ENCODE results near the gene AHDC1. TPM values are rescaled to one million over a fixed set of nuclear protein-coding genes. Genes with fewer than 3 reads are reported as not detected.

The AHDC1 gene
- total and polyA plus RNA-seq, 7 donors = 1.8 to 34.1 (median 12.1) TPM

DNA sequence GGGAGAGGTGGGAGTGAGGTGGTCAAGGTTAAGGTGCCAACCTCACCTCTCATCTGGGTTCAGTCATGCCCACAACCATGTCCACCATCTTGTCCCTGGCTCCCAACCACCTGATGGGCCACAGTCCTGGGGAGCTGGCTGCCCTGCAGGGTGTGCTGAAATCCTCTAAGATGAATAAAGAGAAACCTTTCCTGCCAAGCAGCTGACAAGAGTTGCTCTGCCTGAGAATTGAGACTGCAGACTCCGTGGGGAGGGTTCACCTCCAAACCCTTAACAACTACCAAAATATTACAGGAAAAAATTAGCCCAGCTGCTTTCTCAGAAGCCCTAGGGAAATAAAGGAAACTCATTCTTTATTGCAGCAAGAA, 46.2 kb upstream of the AHDC1 start:
- WGBS, 2 donors = 71 to 79% methylated on average over 1 of the region's 1 CpG
- Histone ChIP-seq H3K36me3 (no peaks in the 10 kb centered on the region), H3K27ac (peak overlapping the region in 3 of 4 donors; percentile 12 to 50 (median 50)), H3K4me1 (peaks cover 0 to 24% (median 19%) of the 10 kb centered on the region in 4 donors), H3K9me3 (no peaks in the 10 kb centered on the region), H3K27me3 (no peaks in the 10 kb centered on the region), H3K4me3 (no peak overlapping the region)
- intact Hi-C loops (cut with DNase I) = no loop called here
- TF ChIP-seq POLR2A (IDR thresholded peaks at IDR 0.05) = no peak
- TF ChIP-seq EP300 (IDR thresholded peaks at IDR 0.05) = no peak
- TF ChIP-seq, protein P1, sequence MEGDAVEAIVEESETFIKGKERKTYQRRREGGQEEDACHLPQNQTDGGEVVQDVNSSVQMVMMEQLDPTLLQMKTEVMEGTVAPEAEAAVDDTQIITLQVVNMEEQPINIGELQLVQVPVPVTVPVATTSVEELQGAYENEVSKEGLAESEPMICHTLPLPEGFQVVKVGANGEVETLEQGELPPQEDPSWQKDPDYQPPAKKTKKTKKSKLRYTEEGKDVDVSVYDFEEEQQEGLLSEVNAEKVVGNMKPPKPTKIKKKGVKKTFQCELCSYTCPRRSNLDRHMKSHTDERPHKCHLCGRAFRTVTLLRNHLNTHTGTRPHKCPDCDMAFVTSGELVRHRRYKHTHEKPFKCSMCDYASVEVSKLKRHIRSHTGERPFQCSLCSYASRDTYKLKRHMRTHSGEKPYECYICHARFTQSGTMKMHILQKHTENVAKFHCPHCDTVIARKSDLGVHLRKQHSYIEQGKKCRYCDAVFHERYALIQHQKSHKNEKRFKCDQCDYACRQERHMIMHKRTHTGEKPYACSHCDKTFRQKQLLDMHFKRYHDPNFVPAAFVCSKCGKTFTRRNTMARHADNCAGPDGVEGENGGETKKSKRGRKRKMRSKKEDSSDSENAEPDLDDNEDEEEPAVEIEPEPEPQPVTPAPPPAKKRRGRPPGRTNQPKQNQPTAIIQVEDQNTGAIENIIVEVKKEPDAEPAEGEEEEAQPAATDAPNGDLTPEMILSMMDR (IDR thresholded peaks at IDR 0.05) = no peak
- TF ChIP-seq POLR2AphosphoS5 (IDR thresholded peaks at IDR 0.05) = no peak
- DNase-seq = no peak

DNA sequence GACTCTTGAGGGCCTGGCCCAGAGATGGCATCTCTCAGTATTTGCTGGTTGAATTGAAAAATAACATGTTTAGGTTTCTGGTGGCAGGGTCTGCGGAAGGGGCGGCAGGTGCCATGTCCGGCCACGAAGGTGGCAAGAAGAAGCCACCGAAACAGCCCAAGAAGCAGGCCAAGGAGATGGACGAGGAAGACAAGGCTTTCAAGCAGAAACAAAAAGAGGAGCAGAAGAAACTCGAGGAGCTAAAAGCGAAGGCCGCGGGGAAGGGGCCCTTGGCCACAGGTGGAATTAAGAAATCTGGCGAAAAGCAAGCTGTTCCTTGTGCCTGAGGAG, 45.3 kb upstream of the AHDC1 start:
- no peak overlapping the region for H3K4me3 ChIP-seq
- no peak for DNase-seq
- TF ChIP-seq EP300 (IDR thresholded peaks at IDR 0.05) = no peak
- no peak for TF ChIP-seq POLR2AphosphoS5 (IDR thresholded peaks at IDR 0.05)
- no peak for TF ChIP-seq POLR2A (IDR thresholded peaks at IDR 0.05)
- TF ChIP-seq, protein P1 (IDR thresholded peaks at IDR 0.05) = no peak
- WGBS, 2 donors = 90 to 96% methylated on average over 11 of the region's 11 CpGs
- peaks cover 0 to 22% (median 19%) of the 10 kb centered on the region in 4 donors for H3K4me1 ChIP-seq
- no peaks in the 10 kb centered on the region for H3K9me3 ChIP-seq
- no peak overlapping the region for H3K27ac ChIP-seq
- no peaks in the 10 kb centered on the region for H3K36me3 ChIP-seq
- intact Hi-C loops (cut with DNase I) = no loop called here
- H3K27me3 ChIP-seq = no peaks in the 10 kb centered on the region

DNA sequence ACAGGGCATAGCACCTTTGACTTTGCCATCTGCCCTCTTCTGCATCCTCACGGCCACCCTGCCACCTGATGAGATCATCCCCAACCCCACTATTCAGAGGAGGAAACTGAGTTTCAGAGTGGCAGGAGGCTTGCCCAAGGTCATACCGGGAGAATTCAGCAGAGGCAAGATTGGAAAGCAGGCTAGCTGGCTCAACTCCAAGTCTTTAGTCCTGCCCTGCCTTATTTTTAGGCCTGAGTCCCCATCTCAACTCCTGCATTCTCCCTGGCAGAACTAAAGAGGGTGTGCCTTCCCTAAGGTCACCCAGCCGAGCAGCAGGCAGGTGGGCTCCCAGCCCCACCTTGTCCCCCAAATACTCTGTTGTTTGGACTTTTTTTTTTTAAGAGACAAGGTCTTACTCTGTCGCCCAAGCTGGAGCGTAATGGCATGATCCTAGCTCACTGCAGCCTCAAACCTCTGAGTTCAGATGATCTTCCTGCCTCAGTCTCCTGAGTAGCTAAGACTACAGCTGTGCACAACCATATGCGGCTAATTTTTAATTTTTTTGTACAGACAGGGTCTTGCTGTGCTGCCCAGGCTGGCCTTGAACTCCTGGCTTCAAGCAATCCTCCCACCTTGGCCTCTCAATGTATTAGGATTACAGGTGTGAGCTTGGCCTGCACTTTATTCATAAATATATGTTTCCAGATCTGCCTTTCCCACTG, 44.8 kb upstream of the AHDC1 start:
- Histone ChIP-seq H3K4me3 (no peak overlapping the region), H3K27me3 (no peaks in the 10 kb centered on the region), H3K9me3 (no peaks in the 10 kb centered on the region), H3K27ac (no peak overlapping the region), H3K36me3 (no peaks in the 10 kb centered on the region), H3K4me1 (peaks cover 0 to 22% (median 19%) of the 10 kb centered on the region in 4 donors)
- WGBS, 2 donors = 71 to 81% methylated on average over 6 of the region's 6 CpGs
- no peak for DNase-seq
- TF ChIP-seq POLR2AphosphoS5 (IDR thresholded peaks at IDR 0.05) = no peak
- TF ChIP-seq EP300 (IDR thresholded peaks at IDR 0.05) = no peak
- TF ChIP-seq POLR2A (IDR thresholded peaks at IDR 0.05) = no peak
- TF ChIP-seq, protein P1 (IDR thresholded peaks at IDR 0.05) = no peak
- intact Hi-C loops (cut with DNase I) = no loop called here

DNA sequence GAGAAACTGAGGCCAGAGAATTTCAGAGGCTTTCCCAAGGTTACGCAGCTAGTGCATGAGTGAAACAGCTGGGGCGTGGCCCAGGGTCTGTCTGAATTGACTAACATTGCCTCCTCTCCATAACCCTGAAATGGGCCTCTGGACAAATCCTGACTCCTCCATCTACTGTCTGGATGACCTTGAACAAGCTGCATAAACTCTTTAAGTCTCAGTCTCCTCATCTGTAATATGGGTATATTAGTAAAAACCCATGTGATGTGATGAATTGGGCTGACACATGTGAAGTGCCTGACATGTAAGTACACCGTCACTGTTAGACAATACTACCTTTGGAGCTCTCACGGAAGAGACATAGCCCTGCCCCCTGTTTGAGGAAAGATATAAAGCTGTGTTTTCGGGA, 43.4 kb upstream of the AHDC1 start:
- DNase-seq = no peak
- Histone ChIP-seq H3K9me3 (no peaks in the 10 kb centered on the region), H3K27me3 (no peaks in the 10 kb centered on the region), H3K27ac (no peak overlapping the region), H3K36me3 (no peaks in the 10 kb centered on the region), H3K4me1 (peaks cover 0 to 22% (median 19%) of the 10 kb centered on the region in 4 donors), H3K4me3 (no peak overlapping the region)
- TF ChIP-seq, protein P1 (IDR thresholded peaks at IDR 0.05) = no peak
- no peak for TF ChIP-seq POLR2A (IDR thresholded peaks at IDR 0.05)
- no peak for TF ChIP-seq POLR2AphosphoS5 (IDR thresholded peaks at IDR 0.05)
- TF ChIP-seq EP300 (IDR thresholded peaks at IDR 0.05) = no peak
- intact Hi-C loops (cut with DNase I) = no loop called here
- 91 to 94% methylated on average over 5 of the region's 5 CpGs for WGBS, 2 donors

DNA sequence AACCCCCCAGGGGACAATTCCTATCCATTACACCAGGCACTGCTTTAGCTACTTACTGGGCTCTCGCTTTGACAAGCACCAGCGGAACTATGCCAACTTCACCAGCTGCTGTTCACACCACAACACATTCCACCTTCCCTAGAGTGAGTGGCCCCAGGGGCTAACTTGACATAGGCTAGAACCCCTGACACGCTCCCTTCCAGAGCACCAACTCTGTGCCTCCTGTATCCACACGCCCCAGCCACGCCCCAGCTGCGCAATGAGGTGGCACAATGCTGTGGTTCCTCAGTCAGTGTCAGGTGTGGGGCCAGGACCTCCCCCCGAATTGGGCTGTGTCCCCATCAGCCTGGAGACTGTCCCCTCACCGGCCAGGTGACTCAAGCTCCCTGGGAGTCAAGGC, 42.7 kb upstream of the AHDC1 start:
- no peaks in the 10 kb centered on the region for H3K27me3 ChIP-seq
- intact Hi-C loops (cut with DNase I) = no loop called here
- no peaks in the 10 kb centered on the region for H3K36me3 ChIP-seq
- no peak for TF ChIP-seq POLR2A (IDR thresholded peaks at IDR 0.05)
- no peak for TF ChIP-seq POLR2AphosphoS5 (IDR thresholded peaks at IDR 0.05)
- TF ChIP-seq, protein P1 (IDR thresholded peaks at IDR 0.05) = no peak
- TF ChIP-seq EP300 (IDR thresholded peaks at IDR 0.05) = no peak
- H3K4me3 ChIP-seq = no peak overlapping the region
- no peak overlapping the region for H3K27ac ChIP-seq
- H3K4me1 ChIP-seq = peaks cover 0 to 22% (median 19%) of the 10 kb centered on the region in 4 donors
- no peak for DNase-seq
- WGBS, 2 donors = 77 to 82% methylated on average over 8 of the region's 8 CpGs
- no peaks in the 10 kb centered on the region for H3K9me3 ChIP-seq

All from sigmoid colon (tissue), 7 donors.